Parathyroid adenoma (tissue), 2 donors: Measurements from ENCODE around the gene CRACDL.
"Not testable (repeated sequence)": the region's sequence is repeated elsewhere in the genome, so short reads cannot be mapped to it uniquely, and the experiment has no call there.

Experiments used
- H2AFZ ChIP-seq: fragments of 300-600 bp; sonication (generic); one replicate; pipeline ENCODE4 v1.7.0; 2017; ENCODE audit warnings: antibody characterized with exemption, mild to moderate bottlenecking
- H3K27ac ChIP-seq: fragments of 300-600 bp; sonication (generic); one replicate; pipeline ENCODE4 v1.7.0; 2017
- H3K27me3 ChIP-seq: fragments of 300-600 bp; sonication (generic); one replicate; pipeline ENCODE4 v1.7.0; 2017; ENCODE audit warnings: low read length; ENCODE audit not compliant: control insufficient read depth, insufficient read depth
- H3K36me3 ChIP-seq: fragments of 300-600 bp; sonication (generic); one replicate; pipeline ENCODE4 v1.7.0; 2017; ENCODE audit warnings: low read length; ENCODE audit not compliant: control insufficient read depth, insufficient read depth
- H3K4me1 ChIP-seq: fragments of 300-600 bp; sonication (generic); one replicate; pipeline ENCODE4 v1.7.0; 2017; ENCODE audit warnings: control low read depth
- H3K4me2 ChIP-seq: fragments of 300-600 bp; sonication (generic); one replicate; pipeline ENCODE4 v1.7.0; 2017; ENCODE audit warnings: low read length
- H3K4me3 ChIP-seq: fragments of 300-600 bp; sonication (generic); one replicate; pipeline ENCODE4 v1.7.0; 2017; ENCODE audit warnings: low read depth, low read length
- H3K79me2 ChIP-seq: fragments of 300-600 bp; sonication (generic); one replicate; pipeline ENCODE4 v1.7.0; 2017; ENCODE audit warnings: control low read depth
- H3K9ac ChIP-seq: fragments of 300-600 bp; sonication (generic); one replicate; pipeline ENCODE4 v1.7.0; 2017; ENCODE audit warnings: mild to moderate bottlenecking
- H3K9me3 ChIP-seq: fragments of 300-600 bp; sonication (generic); one replicate; pipeline ENCODE4 v1.7.0; 2017; ENCODE audit warnings: low read length; ENCODE audit not compliant: control insufficient read depth
- CTCF ChIP-seq: fragments of 300-600 bp; sonication (generic); IDR thresholded peaks from one replicate; pipeline ENCODE4 v1.7.0; 2017; ENCODE audit warnings: antibody characterized with exemption, mild to moderate bottlenecking
- donor health status: primary hyperparathyroidism.

The CRACDL gene

GRCh38 chr2:98882971-98883779 lies 52.9 kb downstream of the CRACDL start:
- H3K36me3 ChIP-seq = no peaks in the 10 kb centered on the region
- H3K4me1 ChIP-seq = no peaks in the 10 kb centered on the region

GRCh38 chr2:98882368-98882767 lies 53.7 kb downstream of the CRACDL start:
- Histone ChIP-seq H3K4me1 (no peaks in the 10 kb centered on the region), H3K9me3 (no peaks in the 10 kb centered on the region), H3K27me3 (no peaks in the 10 kb centered on the region), H3K4me2 (no peak overlapping the region), H3K36me3 (no peaks in the 10 kb centered on the region), H3K9ac (no peak overlapping the region), H3K27ac (no peak overlapping the region), H3K79me2 (no peaks in the 10 kb centered on the region), H2AFZ (no peak overlapping the region), H3K4me3 (no peak overlapping the region)
- no peak for TF ChIP-seq CTCF

More at GRCh38 chr2:98882971-98883779, 52.9 kb downstream of the CRACDL start:
- no peaks in the 10 kb centered on the region for H3K9me3 ChIP-seq
- no peak overlapping the region for H3K9ac ChIP-seq
- no peak overlapping the region for H3K27ac ChIP-seq
- no peak overlapping the region for H3K4me3 ChIP-seq
- no peak for TF ChIP-seq CTCF
- no peak overlapping the region for H3K4me2 ChIP-seq
- no peaks in the 10 kb centered on the region for H3K27me3 ChIP-seq
- no peak overlapping the region for H2AFZ ChIP-seq
- no peaks in the 10 kb centered on the region for H3K79me2 ChIP-seq

- Histone ChIP-seq H3K27me3 (no peaks in the 10 kb centered on the region), H3K27ac (no peak overlapping the region), H3K9me3 (no peaks in the 10 kb centered on the region), H3K4me2 (no peak overlapping the region), H3K4me1 (no peaks in the 10 kb centered on the region), H3K9ac (no peak overlapping the region), H2AFZ (no peak overlapping the region), H3K79me2 (no peaks in the 10 kb centered on the region), H3K4me3 (no peak overlapping the region), H3K36me3 (no peaks in the 10 kb centered on the region)
- no peak for TF ChIP-seq CTCF
Observed at GRCh38 chr2:98881153-98881650, 54.8 kb downstream of the CRACDL start.

GRCh38 chr2:98880266-98881152 lies 55.5 kb downstream of the CRACDL start:
- H2AFZ ChIP-seq = no peak overlapping the region
- H3K4me2 ChIP-seq = no peak overlapping the region
- TF ChIP-seq CTCF = no peak
- H3K36me3 ChIP-seq = no peaks in the 10 kb centered on the region
- no peaks in the 10 kb centered on the region for H3K27me3 ChIP-seq
- no peak overlapping the region for H3K27ac ChIP-seq
- H3K4me1 ChIP-seq = no peaks in the 10 kb centered on the region
- H3K9me3 ChIP-seq = no peaks in the 10 kb centered on the region
- H3K4me3 ChIP-seq = no peak overlapping the region
- H3K9ac ChIP-seq = no peak overlapping the region
- no peaks in the 10 kb centered on the region for H3K79me2 ChIP-seq

GRCh38 chr2:98877658-98878057 lies 58.4 kb downstream of the CRACDL start:
- not testable (repeated sequence) for H3K36me3 ChIP-seq, H3K4me2 ChIP-seq, H3K27ac ChIP-seq, H3K4me1 ChIP-seq, H3K27me3 ChIP-seq, H3K9ac ChIP-seq, H3K4me3 ChIP-seq, H2AFZ ChIP-seq, H3K9me3 ChIP-seq, H3K79me2 ChIP-seq
